GM21367 (cell line): ENCODE results near the gene JAG2.
"Not testable (repeated sequence)": the region's sequence is repeated elsewhere in the genome, so short reads cannot be mapped to it uniquely, and the experiment has no call there.

ENCODE experiments used
- ATAC-seq: cut with Tn5 transposase; IDR thresholded peaks from one replicate; pipeline ENCODE4 v1.9.1; 2021; ENCODE audit not compliant: unreplicated experiment

Gene JAG2

GRCh38 chr14:105123981-105124765, 44.4 kb downstream of the JAG2 start:
- no peak for ATAC-seq

GRCh38 chr14:105123064-105123665, 45.4 kb downstream of the JAG2 start:
- no peak for ATAC-seq

- no peak for ATAC-seq
These were observed 48.5 kb downstream of the JAG2 start for GRCh38 chr14:105120056-105120455.

GRCh38 chr14:105119408-105120025, 49.1 kb downstream of the JAG2 start:
- ATAC-seq: no peak

- no peak for ATAC-seq
These were observed 49.7 kb downstream of the JAG2 start for GRCh38 chr14:105118646-105119407.

- ATAC-seq: no peak
These were observed 50.7 kb downstream of the JAG2 start for GRCh38 chr14:105117710-105118385.

GRCh38 chr14:105117257-105117646, 51.3 kb downstream of the JAG2 start:
- no peak for ATAC-seq

GRCh38 chr14:105116451-105117256, 51.9 kb downstream of the JAG2 start:
- no peak for ATAC-seq

GRCh38 chr14:105109243-105109642, 59.3 kb downstream of the JAG2 start:
- not testable (repeated sequence) for ATAC-seq

GRCh38 chr14:105108516-105108864, 60.1 kb downstream of the JAG2 start:
- no peak for ATAC-seq

- no peak for ATAC-seq
These were observed 60.6 kb downstream of the JAG2 start for GRCh38 chr14:105107781-105108515.

GRCh38 chr14:105107351-105107750, 61.2 kb downstream of the JAG2 start:
- no peak for ATAC-seq

GRCh38 chr14:105105158-105105557, 63.4 kb downstream of the JAG2 start:
- ATAC-seq: no peak

GRCh38 chr14:105102893-105103292, 65.7 kb downstream of the JAG2 start:
- ATAC-seq: no peak

- no peak for ATAC-seq
These were observed 66.2 kb downstream of the JAG2 start for GRCh38 chr14:105102361-105102870.

GRCh38 chr14:105100910-105101309, 67.7 kb downstream of the JAG2 start:
- ATAC-seq: no peak

- no peak for ATAC-seq
These were observed 68.8 kb downstream of the JAG2 start for GRCh38 chr14:105099778-105100177.

- no peak for ATAC-seq
These were observed 70.3 kb downstream of the JAG2 start for GRCh38 chr14:105098316-105098715.

GRCh38 chr14:105097794-105098127, 70.8 kb downstream of the JAG2 start:
- ATAC-seq: no peak
